ENCODE results near the gene DDX3Y. TPM values are rescaled to one million over a fixed set of nuclear protein-coding genes. Genes with fewer than 3 reads are reported as not detected.
A peak's percentile ranks its signal among the peaks of the same experiment; 100 is the strongest.

Gene DDX3Y
- total RNA-seq, 2 donors from 2014 or later = 75.7 to 127 TPM

- peak overlapping the region; percentile 93 for H3K4me3 ChIP-seq
- no peak for TF ChIP-seq CTCF (IDR thresholded peaks at IDR 0.05)
- no peaks in the 10 kb centered on the region for H3K9me3 ChIP-seq
- no peaks in the 10 kb centered on the region for H3K36me3 ChIP-seq
- no peaks in the 10 kb centered on the region for H3K27me3 ChIP-seq (replicated peaks; ENCODE audit: insufficient read depth)
- peak; percentile 11 for DNase-seq (ENCODE audit: low spot score)
- H3K4me1 ChIP-seq (ENCODE audit: control insufficient read depth in 1 of 2, low read depth in 2 of 2) = peaks cover 0 to 25% of the 10 kb centered on the region in 2 donors
- ATAC-seq (ENCODE audit: insufficient number of reproducible peaks, low FRiP score, low read depth) = peak; percentile 77
- peak overlapping the region; percentile 98 to 99 for H3K27ac ChIP-seq
These were observed 827 bp downstream of the DDX3Y start for GRCh38 chrY:12905517-12905872.

- H3K4me1 ChIP-seq (ENCODE audit: control insufficient read depth in 1 of 2, low read depth in 2 of 2) = peaks cover 0 to 25% of the 10 kb centered on the region in 2 donors
- H3K27ac ChIP-seq = peak overlapping the region; percentile 98 to 99
- no peak for TF ChIP-seq CTCF (IDR thresholded peaks at IDR 0.05)
- no peak for ATAC-seq (ENCODE audit: insufficient number of reproducible peaks, low FRiP score, low read depth)
- H3K27me3 ChIP-seq (replicated peaks; ENCODE audit: insufficient read depth) = no peaks in the 10 kb centered on the region
- DNase-seq (ENCODE audit: low spot score) = no peak
- peak overlapping the region; percentile 93 for H3K4me3 ChIP-seq
- no peaks in the 10 kb centered on the region for H3K36me3 ChIP-seq
- H3K9me3 ChIP-seq = no peaks in the 10 kb centered on the region
These were observed 1.2 kb downstream of the DDX3Y start for GRCh38 chrY:12905895-12906294.

GRCh38 chrY:12913541-12913940, 8.9 kb downstream of the DDX3Y start:
- Histone ChIP-seq H3K9me3 (no peaks in the 10 kb centered on the region), H3K27ac (no peak overlapping the region), H3K27me3 (replicated peaks; ENCODE audit: insufficient read depth) (no peaks in the 10 kb centered on the region), H3K36me3 (peaks cover 35% of the 10 kb centered on the region), H3K4me3 (no peak overlapping the region), H3K4me1 (ENCODE audit: control insufficient read depth in 1 of 2, low read depth in 2 of 2) (peaks cover 0 to 16% of the 10 kb centered on the region in 2 donors)
- DNase-seq (ENCODE audit: low spot score) (no peak), ATAC-seq (ENCODE audit: insufficient number of reproducible peaks, low FRiP score, low read depth) (no peak)
- TF ChIP-seq CTCF (IDR thresholded peaks at IDR 0.05) = no peak

- Histone ChIP-seq H3K4me1 (ENCODE audit: control insufficient read depth in 1 of 2, low read depth in 2 of 2) (no peaks in the 10 kb centered on the region), H3K27ac (no peak overlapping the region), H3K36me3 (no peaks in the 10 kb centered on the region), H3K27me3 (replicated peaks; ENCODE audit: insufficient read depth) (no peaks in the 10 kb centered on the region), H3K9me3 (no peaks in the 10 kb centered on the region), H3K4me3 (no peak overlapping the region)
- TF ChIP-seq CTCF (IDR thresholded peaks at IDR 0.05) = no peak
- DNase-seq (ENCODE audit: low spot score) = no peak
- ATAC-seq (ENCODE audit: insufficient number of reproducible peaks, low FRiP score, low read depth) = no peak
These were observed 23.4 kb downstream of the DDX3Y start for GRCh38 chrY:12928043-12928442.

- no peaks in the 10 kb centered on the region for H3K36me3 ChIP-seq
- no peak for TF ChIP-seq CTCF (IDR thresholded peaks at IDR 0.05)
- H3K27me3 ChIP-seq (replicated peaks; ENCODE audit: insufficient read depth) = no peaks in the 10 kb centered on the region
- H3K4me3 ChIP-seq = no peak overlapping the region
- no peak overlapping the region for H3K27ac ChIP-seq
- no peaks in the 10 kb centered on the region for H3K9me3 ChIP-seq
- H3K4me1 ChIP-seq (ENCODE audit: control insufficient read depth in 1 of 2, low read depth in 2 of 2) = no peaks in the 10 kb centered on the region
- ATAC-seq (ENCODE audit: insufficient number of reproducible peaks, low FRiP score, low read depth) = no peak
- no peak for DNase-seq (ENCODE audit: low spot score)
These were observed 37.3 kb downstream of the DDX3Y start for GRCh38 chrY:12941725-12942687.

Other genes starting within 250 kb of the DDX3Y start
- gene USP9Y, start 203.6 kb upstream of the DDX3Y start, total RNA-seq = 10 to 100 TPM; 22.2 to 34.4 TPM

Measured in thoracic aorta (tissue), 2 donors.